ENCODE data around the gene NUDT1. TPM values are rescaled to one million over a fixed set of nuclear protein-coding genes. Genes with fewer than 3 reads are reported as not detected.

NUDT1 gene
- polyA plus RNA-seq, 1 experiment: 22.0 TPM

GRCh38 chr7:2289621-2290020 lies 47.6 kb downstream of the NUDT1 start:
- no peak for DNase-seq (ENCODE audit: low read depth)
- POLR2A ChIA-PET: no interaction called here
- Histone ChIP-seq H3K27me3 (ENCODE audit: control insufficient read depth, insufficient read depth, low read length) (no peaks in the 10 kb centered on the region), H3K4me3 (ENCODE audit: low read depth, low read length) (no peak overlapping the region), H3K36me3 (ENCODE audit: control insufficient read depth, insufficient read depth, low read length) (no peaks in the 10 kb centered on the region)
- TF ChIP-seq CTCF (IDR thresholded peaks at IDR 0.05; ENCODE audit: insufficient read depth, low read depth, low read length): no peak
- CTCF ChIA-PET: interaction anchor here (1.0 kb wide), 1 partner anchor 10 kb away, joined by 3 read pairs; no protein-coding TSS in a partner anchor

- DNase-seq (ENCODE audit: low read depth): no peak
- Histone ChIP-seq H3K36me3 (ENCODE audit: control insufficient read depth, insufficient read depth, low read length) (no peaks in the 10 kb centered on the region), H3K27me3 (ENCODE audit: control insufficient read depth, insufficient read depth, low read length) (no peaks in the 10 kb centered on the region), H3K4me3 (ENCODE audit: low read depth, low read length) (no peak overlapping the region)
- POLR2A ChIA-PET: no interaction called here
- no peak for TF ChIP-seq CTCF (IDR thresholded peaks at IDR 0.05; ENCODE audit: insufficient read depth, low read depth, low read length)
- CTCF ChIA-PET: no interaction called here
Observed at GRCh38 chr7:2290877-2291276, 48.9 kb downstream of the NUDT1 start.

GRCh38 chr7:2295936-2296620 lies 54.1 kb downstream of the NUDT1 start:
- CTCF ChIA-PET: interaction anchor here (0.6 kb wide), 1 partner anchor 16 kb away, joined by 3 read pairs; no protein-coding TSS in a partner anchor
- POLR2A ChIA-PET: no interaction called here
- DNase-seq (ENCODE audit: low read depth): no peak

GRCh38 chr7:2296832-2297231 lies 54.8 kb downstream of the NUDT1 start:
- H3K36me3 ChIP-seq (ENCODE audit: control insufficient read depth, insufficient read depth, low read length): no peaks in the 10 kb centered on the region
- CTCF ChIA-PET: no interaction called here
- no peak overlapping the region for H3K4me3 ChIP-seq (ENCODE audit: low read depth, low read length)
- POLR2A ChIA-PET: no interaction called here
- no peaks in the 10 kb centered on the region for H3K27me3 ChIP-seq (ENCODE audit: control insufficient read depth, insufficient read depth, low read length)
- no peak for TF ChIP-seq CTCF (IDR thresholded peaks at IDR 0.05; ENCODE audit: insufficient read depth, low read depth, low read length)
- no peak for DNase-seq (ENCODE audit: low read depth)

More at GRCh38 chr7:2295936-2296620, 54.1 kb downstream of the NUDT1 start:
- Histone ChIP-seq H3K4me3 (ENCODE audit: low read depth, low read length) (no peak overlapping the region), H3K36me3 (ENCODE audit: control insufficient read depth, insufficient read depth, low read length) (no peaks in the 10 kb centered on the region), H3K27me3 (ENCODE audit: control insufficient read depth, insufficient read depth, low read length) (no peaks in the 10 kb centered on the region)
- no peak for TF ChIP-seq CTCF (IDR thresholded peaks at IDR 0.05; ENCODE audit: insufficient read depth, low read depth, low read length)

GRCh38 chr7:2299131-2299829 lies 57.3 kb downstream of the NUDT1 start:
- CTCF ChIA-PET: interaction anchor here (1.2 kb wide), 1 partner anchor 13 kb away, joined by 3 read pairs; no protein-coding TSS in a partner anchor
- POLR2A ChIA-PET: interaction anchor here (0.6 kb wide), 2 partner anchors 11 to 1510 kb away, joined by 3 read pairs; no protein-coding TSS in a partner anchor
- Histone ChIP-seq H3K27me3 (ENCODE audit: control insufficient read depth, insufficient read depth, low read length) (no peaks in the 10 kb centered on the region), H3K4me3 (ENCODE audit: low read depth, low read length) (0 out of 2 replicates have a peak overlapping the region, but pooled peaks have one; percentile 1), H3K36me3 (ENCODE audit: control insufficient read depth, insufficient read depth, low read length) (no peaks in the 10 kb centered on the region)
- peak; percentile 75 for DNase-seq (ENCODE audit: low read depth)
- no peak for TF ChIP-seq CTCF (IDR thresholded peaks at IDR 0.05; ENCODE audit: insufficient read depth, low read depth, low read length)
